Muscle of back (tissue), 11 donors: ENCODE data around the gene ZNHIT2. TPM values are rescaled to one million over a fixed set of nuclear protein-coding genes. Genes with fewer than 3 reads are reported as not detected.

ENCODE experiments used
- DNase-seq, 3 donors: peaks; one replicate each; pipeline versions ENCODE4 v3.0.0 to v3.0.0-alpha.2; 2013
- polyA plus RNA-seq, 10 donors: library from polyadenylated mRNA; unstranded; fragments of 120-200 nt; gene quantifications; one replicate each; pipeline ENCODE4 v1.2.1, GENCODE V29; 2013; ENCODE audit not compliant: insufficient read length in 10 of 10

The ZNHIT2 gene
- polyA plus RNA-seq, 10 donors: 3.6 to 5.8 (median 4.4) TPM

GRCh38 chr11:65078786-65079342, 38.6 kb downstream of the ZNHIT2 start:
- DNase-seq: no peak

DNA sequence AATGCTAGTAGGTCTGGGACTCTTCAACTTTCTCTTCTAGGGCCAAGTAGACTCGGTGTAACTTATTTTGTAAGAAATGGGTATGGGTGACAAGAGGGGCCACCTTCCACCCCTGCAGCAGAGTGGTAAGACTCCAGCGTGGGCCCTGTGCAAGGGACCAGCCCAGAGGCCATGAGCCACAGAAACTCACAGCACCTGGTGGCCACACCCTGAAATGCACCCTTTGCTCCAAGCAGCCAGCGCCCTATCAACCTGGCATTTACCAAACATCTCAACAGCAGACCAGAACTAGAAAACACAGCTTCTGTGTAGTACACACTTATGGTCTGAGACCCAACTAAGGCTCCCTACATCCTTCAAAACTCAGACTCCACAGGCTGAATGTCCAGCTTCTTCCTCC, 39.4 kb downstream of the ZNHIT2 start:
- no peak for DNase-seq

- DNase-seq: no peak
Observed at GRCh38 chr11:65077451-65077850, 40.0 kb downstream of the ZNHIT2 start.

GRCh38 chr11:65072631-65072966, 44.9 kb downstream of the ZNHIT2 start:
- DNase-seq: no peak

DNA sequence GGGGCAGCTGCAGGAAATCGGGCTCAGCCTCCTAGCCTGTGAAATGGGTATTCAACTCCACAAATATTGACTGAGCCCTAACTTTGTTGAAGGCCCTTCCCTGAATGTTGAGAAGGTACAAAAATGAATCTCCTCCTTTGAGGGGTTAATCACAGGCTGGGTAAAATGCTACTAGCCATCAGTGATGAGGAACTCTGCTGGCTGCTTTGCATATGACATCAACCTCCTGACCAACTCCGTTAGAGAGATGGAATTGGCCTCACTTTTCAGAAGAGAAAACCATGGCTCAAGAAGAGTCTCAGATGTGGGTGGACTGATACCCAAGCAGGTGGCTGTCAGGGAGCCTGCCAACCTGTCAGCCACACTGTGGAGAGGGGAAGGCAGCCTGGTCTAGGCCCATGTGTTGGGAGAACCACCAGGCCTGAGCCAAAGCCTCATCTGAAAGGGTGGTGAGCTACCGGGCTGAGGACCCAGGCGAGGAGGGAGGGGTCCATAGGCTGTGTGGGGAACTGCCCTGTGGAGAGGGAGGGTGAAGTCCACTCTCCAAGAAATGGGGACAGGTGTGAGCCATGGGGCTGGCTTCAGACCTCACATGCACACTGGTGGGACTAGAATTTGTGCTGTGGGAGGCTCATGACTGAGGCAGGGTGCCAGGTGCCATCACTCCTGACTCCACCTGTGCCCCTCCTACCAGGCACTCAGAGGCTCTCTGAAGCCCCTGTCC, 45.4 kb downstream of the ZNHIT2 start:
- no peak for DNase-seq

DNA sequence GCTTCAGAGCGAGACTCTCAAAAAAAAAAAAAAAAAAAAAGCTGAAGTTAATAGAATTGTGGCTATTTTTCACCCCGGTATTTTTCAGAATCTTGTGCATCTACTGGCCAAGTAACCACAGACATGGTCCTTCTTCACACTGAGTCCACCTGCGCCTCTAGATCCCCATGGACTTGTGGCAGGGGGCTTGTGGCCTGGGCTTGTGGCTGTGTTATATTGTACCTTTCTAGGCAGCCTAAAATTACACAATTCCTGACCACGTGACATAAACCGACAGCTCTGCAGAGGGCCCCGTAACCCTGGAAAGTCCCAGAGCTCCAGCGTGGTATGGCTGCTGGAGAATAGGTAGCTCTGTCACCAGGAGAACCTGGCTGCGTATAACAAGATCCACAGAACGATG, 48.3 kb downstream of the ZNHIT2 start:
- DNase-seq: no peak

DNA sequence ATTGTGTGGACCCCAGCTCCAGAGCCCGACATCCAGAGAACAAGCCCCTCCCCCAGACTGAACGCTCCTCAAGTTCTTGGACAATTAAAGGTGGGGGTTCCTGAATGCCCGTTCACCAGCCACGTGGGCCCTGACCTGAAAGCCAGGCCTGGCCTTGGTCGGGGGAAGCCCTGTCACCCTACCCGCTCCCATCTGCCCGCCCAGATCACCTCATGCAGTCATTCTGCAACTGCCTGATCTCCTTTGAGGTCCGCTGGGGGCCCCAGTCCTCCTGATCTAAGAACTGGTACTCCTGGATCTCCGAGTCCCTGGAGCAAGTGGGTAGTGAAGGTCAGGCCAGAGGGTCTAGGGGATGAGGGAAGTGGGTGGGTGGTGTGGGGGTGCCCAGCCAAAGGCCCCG, 50.1 kb downstream of the ZNHIT2 start:
- DNase-seq: no peak

GRCh38 chr11:65066805-65067291, 50.7 kb downstream of the ZNHIT2 start:
- no peak for DNase-seq

Other genes starting within 250 kb of the ZNHIT2 start
- gene EHD1, start 239.1 kb downstream of the ZNHIT2 start, polyA plus RNA-seq: 100 to 1,000 TPM in 3 of 10 donors, 10 to 100 TPM in 7; 64.4 to 115 (median 92.9) TPM
- 10 to 100 TPM in 7 of 10 donors, 1 to 10 TPM in 3; 8.1 to 13.5 (median 11.1) TPM for gene ATG2A, start 200.5 kb downstream of the ZNHIT2 start, polyA plus RNA-seq
- 10 to 100 TPM in 8 of 10 donors, 1 to 10 TPM in 2; 10.0 to 13.0 (median 11.3) TPM for gene PPP2R5B, start 193.0 kb downstream of the ZNHIT2 start, polyA plus RNA-seq
- gene GPHA2, start 181.8 kb downstream of the ZNHIT2 start, polyA plus RNA-seq: under 1 TPM in 2 of 10 donors, not detected in 8; 0.27 to 0.45 TPM
- gene MAJIN, start 145.6 kb downstream of the ZNHIT2 start, polyA plus RNA-seq: under 1 TPM in 1 of 10 donors, not detected in 9; 0.20 TPM
- 1 to 10 TPM in 6 of 10 donors, under 1 TPM in 4; 0.79 to 1.6 (median 1.1) TPM for gene BATF2, start 120.7 kb downstream of the ZNHIT2 start, polyA plus RNA-seq
- 10 to 100 TPM; 60.2 to 90.7 (median 76.5) TPM for gene ARL2, start 103.5 kb downstream of the ZNHIT2 start, polyA plus RNA-seq
- gene SNX15, start 90.3 kb downstream of the ZNHIT2 start, polyA plus RNA-seq: 10 to 100 TPM; 17.5 to 25.7 (median 22.5) TPM
- gene SAC3D1, start 76.5 kb downstream of the ZNHIT2 start, polyA plus RNA-seq: 10 to 100 TPM in 8 of 10 donors, 1 to 10 TPM in 2; 9.6 to 14.9 (median 12.1) TPM
- gene NAALADL1, start 59.1 kb downstream of the ZNHIT2 start, polyA plus RNA-seq: 1 to 10 TPM; 6.3 to 10.0 (median 7.6) TPM
- gene CDCA5, start 33.7 kb downstream of the ZNHIT2 start, polyA plus RNA-seq: 10 to 100 TPM in 7 of 10 donors, 1 to 10 TPM in 3; 8.2 to 19.0 (median 10.9) TPM
- gene ZFPL1, start 33.5 kb downstream of the ZNHIT2 start, polyA plus RNA-seq: 10 to 100 TPM; 16.9 to 27.3 (median 20.1) TPM
- gene VPS51, start 21.5 kb downstream of the ZNHIT2 start, polyA plus RNA-seq: 100 to 1,000 TPM in 7 of 10 donors, 10 to 100 TPM in 3; 75.4 to 150 (median 107) TPM
- 10 to 100 TPM in 5 of 10 donors, 1 to 10 TPM in 5; 6.4 to 12.8 (median 10.2) TPM for gene TM7SF2, start 5.8 kb downstream of the ZNHIT2 start, polyA plus RNA-seq
- 1,000 to 10,000 TPM in 4 of 10 donors, 100 to 1,000 TPM in 6; 706 to 1,181 (median 912) TPM for gene FAU, start 4.4 kb upstream of the ZNHIT2 start, polyA plus RNA-seq
- gene MRPL49, start 4.6 kb upstream of the ZNHIT2 start, polyA plus RNA-seq: 10 to 100 TPM; 17.5 to 26.5 (median 23.4) TPM
- 10 to 100 TPM; 37.4 to 45.1 (median 38.9) TPM for gene SYVN1, start 16.8 kb upstream of the ZNHIT2 start, polyA plus RNA-seq
- gene SPDYC, start 52.5 kb upstream of the ZNHIT2 start, polyA plus RNA-seq: under 1 TPM in 2 of 10 donors, not detected in 8; 0.17 to 0.20 TPM
- 10 to 100 TPM; 65.5 to 83.6 (median 74.5) TPM for gene CAPN1, start 64.2 kb upstream of the ZNHIT2 start, polyA plus RNA-seq
- gene POLA2, start 144.3 kb upstream of the ZNHIT2 start, polyA plus RNA-seq: 10 to 100 TPM; 28.6 to 45.5 (median 34.7) TPM
- 10 to 100 TPM; 19.7 to 32.2 (median 27.1) TPM for gene CDC42EP2, start 197.2 kb upstream of the ZNHIT2 start, polyA plus RNA-seq
- 10 to 100 TPM; 44.0 to 59.0 (median 48.1) TPM for gene DPF2, start 216.2 kb upstream of the ZNHIT2 start, polyA plus RNA-seq
- under 1 TPM in 8 of 10 donors, not detected in 2; 0.10 to 0.22 (median 0.19) TPM for gene TIGD3, start 237.1 kb upstream of the ZNHIT2 start, polyA plus RNA-seq